SK-N-SH (cell line): ENCODE measurements around the gene GTF2B. TPM values are rescaled to one million over a fixed set of nuclear protein-coding genes. Genes with fewer than 3 reads are reported as not detected.

Experiments
- CTCF ChIA-PET: fragments of 300-600, 350-600 bp; formaldehyde crosslinking; extraction: SDS; loops from one replicate; lab custom pipeline; 2021; lab: Yijun Ruan, JAX
- POLR2A ChIA-PET: fragments of 350-600 bp; sonication (Branson Sonifier 250); formaldehyde crosslinking; extraction: SDS; loops from one replicate; lab custom pipeline; 2020; ENCODE audit warnings: antibody characterized with exemption, inconsistent platforms; lab: Yijun Ruan, JAX
- DNase-seq: peaks from one replicate; pipeline ENCODE4 v3.0.0; 2012
- H2AFZ ChIP-seq: fragments of 200-600 bp; sonication (generic); 2 replicates; pipeline ENCODE4 v1.8.1; 2016; ENCODE audit warnings: antibody characterized with exemption, mild to moderate bottlenecking, low read depth
- H3F3A ChIP-seq: fragments of 200-600 bp; sonication (generic); replicated peaks from 2 replicates; pipeline ENCODE3; 2016; ENCODE audit warnings: antibody characterized with exemption, mild to moderate bottlenecking; ENCODE audit not compliant: insufficient read depth
- H3K27ac ChIP-seq, 2 experiments: fragments of 200-500 bp in 1 of 2; fragments of 200-600 bp in 1 of 2; sonication (Bioruptor generic) in 1 of 2; sonication (generic), shearing (Covaris generic) in 1 of 2; 2 replicates each; pipeline versions ENCODE4 v1.5.1 to v1.6.1; 2014 to 2016; ENCODE audit warnings: low read depth in 2 of 2, inconsistent platforms in 1 of 2, low read length in 1 of 2, mild to moderate bottlenecking in 1 of 2, mixed read lengths in 1 of 2
- H3K27me3 ChIP-seq: fragments of 200-600 bp; sonication (generic), shearing (Covaris generic); 2 replicates; pipeline ENCODE4 v1.6.1; 2016; ENCODE audit warnings: mixed run types; ENCODE audit not compliant: insufficient read depth
- H3K36me3 ChIP-seq, 2 experiments: fragments of 200-500 bp in 1 of 2; fragments of 200-600 bp in 1 of 2; sonication (Bioruptor generic) in 1 of 2; sonication (generic) in 1 of 2; replicated peaks in 1 of 2; 2 replicates each; pipeline versions ENCODE3 to v1.5.1; 2014 to 2016; ENCODE audit warnings: low read length in 1 of 2, mild to moderate bottlenecking in 1 of 2; ENCODE audit not compliant: insufficient read depth in 2 of 2, control insufficient read depth in 1 of 2
- H3K4me1 ChIP-seq, 2 experiments: fragments of 200-500 bp in 1 of 2; fragments of 200-600 bp in 1 of 2; sonication (Bioruptor generic) in 1 of 2; sonication (generic), shearing (Covaris generic) in 1 of 2; 2 replicates each; pipeline versions ENCODE4 v1.5.1 to v1.6.1; 2014 to 2016; ENCODE audit warnings: low read depth in 1 of 2, low read length in 1 of 2, mixed run types in 1 of 2; ENCODE audit not compliant: insufficient read depth in 2 of 2, control insufficient read depth in 1 of 2
- H3K4me2 ChIP-seq: fragments of 200-600 bp; sonication (generic), shearing (Covaris generic); 2 replicates; pipeline ENCODE4 v1.6.1; 2017; ENCODE audit warnings: mixed run types
- H3K4me3 ChIP-seq, 2 experiments: fragments of 200-500 bp in 1 of 2; fragments of 200-600 bp in 1 of 2; sonication (Bioruptor generic) in 1 of 2; sonication (generic), shearing (Covaris generic) in 1 of 2; 2 replicates each; pipeline versions ENCODE4 v1.5.1 to v1.8.1; 2014 to 2016; ENCODE audit warnings: low read depth in 2 of 2, inconsistent platforms in 1 of 2, low read length in 1 of 2, mild to moderate bottlenecking in 1 of 2, mixed read lengths in 1 of 2, moderate library complexity in 1 of 2
- H3K79me2 ChIP-seq: fragments of 200-600 bp; sonication (generic); 2 replicates; pipeline ENCODE4 v1.8.1; 2017; ENCODE audit warnings: mild to moderate bottlenecking; ENCODE audit not compliant: insufficient read depth
- H3K9ac ChIP-seq: fragments of 200-600 bp; sonication (generic); 2 replicates; pipeline ENCODE4 v1.6.1; 2017; ENCODE audit warnings: mixed run types
- H3K9me2 ChIP-seq: fragments of 200-600 bp; sonication (generic); 2 replicates; pipeline ENCODE4 v1.6.1; 2017; ENCODE audit warnings: mixed run types
- H3K9me3 ChIP-seq: fragments of 200-600 bp; sonication (generic); 2 replicates; pipeline ENCODE4 v1.6.1; 2017; ENCODE audit warnings: mixed run types, mild to moderate bottlenecking, moderate library complexity
- H4K20me1 ChIP-seq: fragments of 200-600 bp; sonication (generic); 2 replicates; pipeline ENCODE4 v1.6.1; 2017; ENCODE audit warnings: mild to moderate bottlenecking, mixed run types; ENCODE audit not compliant: insufficient read depth
- CHD2 ChIP-seq: fragments of 150-350 bp; IDR thresholded peaks from 2 replicates; pipeline ENCODE4 v1.6.1; 2018; ENCODE audit warnings: low read length; ENCODE audit not compliant: partially characterized antibody
- ELF1 ChIP-seq: IDR thresholded peaks from 2 replicates; pipeline ENCODE4 v1.4.0; 2012
- EP300 ChIP-seq, 2 experiments: IDR thresholded peaks; 2 replicates each; pipeline versions ENCODE4 v1.4.0 to v1.6.1; 2012; ENCODE audit warnings: borderline replicate concordance in 1 of 2, low read depth in 1 of 2, low read length in 1 of 2
- EZH2phosphoT487 ChIP-seq: fragments of 200-600 bp; sonication (generic); IDR thresholded peaks from 2 replicates; pipeline ENCODE4 v1.6.1; 2017; ENCODE audit warnings: low read depth, mixed run types, mild to moderate bottlenecking, antibody characterized with exemption, moderate library complexity, borderline replicate concordance
- FOXM1 ChIP-seq: IDR thresholded peaks from 2 replicates; pipeline ENCODE4 v1.4.0; 2012; ENCODE audit warnings: low read depth, mild to moderate bottlenecking
- GABPA ChIP-seq: IDR thresholded peaks from 2 replicates; pipeline ENCODE4 v1.4.0; 2012; ENCODE audit warnings: low read depth, mild to moderate bottlenecking
- JUND ChIP-seq: IDR thresholded peaks from 2 replicates; pipeline ENCODE4 v1.4.0; 2012
- MXI1 ChIP-seq: IDR thresholded peaks from 2 replicates; pipeline ENCODE4 v1.6.1; 2012; ENCODE audit warnings: mild to moderate bottlenecking, low read depth, low read length, improper control_type of control experiment
- NFIC ChIP-seq: IDR thresholded peaks from 2 replicates; pipeline ENCODE4 v1.4.0; 2012; ENCODE audit warnings: borderline replicate concordance
- NRF1 ChIP-seq: IDR thresholded peaks from 2 replicates; pipeline ENCODE4 v1.6.1; 2012; ENCODE audit warnings: low read depth, mild to moderate bottlenecking, low read length
- POLR2AphosphoS5 ChIP-seq: IDR thresholded peaks from 2 replicates; pipeline ENCODE4 v1.6.1; 2012; ENCODE audit warnings: low read depth, low read length
- RCOR1 ChIP-seq: fragments of 150-350 bp; IDR thresholded peaks from 2 replicates; pipeline ENCODE4 v1.6.1; 2017; ENCODE audit warnings: antibody characterized with exemption, low read length
- SMC3 ChIP-seq: IDR thresholded peaks from 2 replicates; pipeline ENCODE4 v1.6.1; 2012; ENCODE audit warnings: low read depth, low read length, improper control_type of control experiment
- TEAD4 ChIP-seq: IDR thresholded peaks from 2 replicates; pipeline ENCODE4 v1.4.0; 2012; ENCODE audit warnings: mild to moderate bottlenecking, borderline replicate concordance; ENCODE audit not compliant: insufficient read depth
- YY1 ChIP-seq: IDR thresholded peaks from 2 replicates; pipeline ENCODE4 v1.4.0; 2012; ENCODE audit warnings: low read depth, mild to moderate bottlenecking
- WGBS: methylation state at CpG from one replicate; pipeline ENCODE4 v1.1.6; 2017; ENCODE audit warnings: low lambda C conversion rate; 5-methylcytosine and 5-hydroxymethylcytosine counted together
- polyA plus RNA-seq, 3 experiments: library from polyadenylated mRNA; depleted of rRNA; stranded (reverse); fragments of >200 nt; gene quantifications; 2 replicates each; pipeline ENCODE4 v1.2.3, GENCODE V29; 2012
- TF ChIP-seq, protein P1 (sequence below): IDR thresholded peaks from 2 replicates; pipeline ENCODE4 v1.6.1; 2012; ENCODE audit warnings: mild to moderate bottlenecking, low read depth, low read length, moderate library complexity
- TF ChIP-seq, protein P2 (sequence below): IDR thresholded peaks from 2 replicates; pipeline ENCODE4 v1.4.0; 2012; ENCODE audit warnings: low read depth, borderline replicate concordance
- TF ChIP-seq, protein P3 (sequence below): IDR thresholded peaks from 2 replicates; pipeline ENCODE4 v1.4.0; 2012; ENCODE audit warnings: low read depth
- TF ChIP-seq, protein P4 (sequence below): IDR thresholded peaks from 2 replicates; pipeline ENCODE4; 2012
- TF ChIP-seq, protein P5 (sequence below): fragments of 150-350 bp; IDR thresholded peaks from 2 replicates; pipeline ENCODE4 v1.6.1; 2017; ENCODE audit warnings: antibody characterized with exemption, low read length, low read depth, borderline replicate concordance

The GTF2B gene
- polyA plus RNA-seq, 1 of the 3 experiments (the other 2 are of a cell fraction), result 26.0 TPM

DNA sequence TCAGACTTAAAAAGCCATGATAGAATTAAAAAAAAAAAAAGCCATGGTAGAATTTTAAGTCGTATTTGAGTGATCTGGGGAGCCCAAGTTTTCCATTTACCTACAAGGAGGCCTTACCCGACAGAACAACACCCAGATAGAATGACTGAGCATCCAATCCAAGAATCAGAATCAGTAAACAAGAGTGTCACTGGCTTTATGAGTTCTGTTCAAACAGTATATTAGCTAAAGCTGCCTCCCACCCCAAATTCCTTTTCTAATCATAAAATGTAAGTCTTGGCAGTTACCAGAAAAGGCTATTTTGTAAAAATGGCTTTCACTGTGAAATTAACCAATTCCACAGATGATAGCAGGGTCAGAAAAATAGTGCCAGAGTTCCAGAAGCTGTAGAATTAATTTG, 1.2 kb downstream of the GTF2B start:
- H3K4me1 ChIP-seq, result peaks cover 9 to 14% of the 10 kb centered on the region in 2 experiments; a peak in 3 of 4 replicates
- H3F3A ChIP-seq, result no peaks in the 10 kb centered on the region
- peak overlapping the region; percentile 90 for H3K9ac ChIP-seq
- H3K4me3 ChIP-seq, result peak overlapping the region; percentile 71 to 82
- no peak for DNase-seq
- no peaks in the 10 kb centered on the region for H3K27me3 ChIP-seq
- peak overlapping the region; percentile 87 for H3K4me2 ChIP-seq
- peaks cover 16 to 34% of the 10 kb centered on the region in 2 experiments for H3K36me3 ChIP-seq
- no peaks in the 10 kb centered on the region for H3K9me3 ChIP-seq
- no peaks in the 10 kb centered on the region for H3K9me2 ChIP-seq
- H2AFZ ChIP-seq, result no peak overlapping the region
- CTCF ChIA-PET, result interaction anchor here (1.3 to 1.7 kb wide), 3 partner anchors 12 to 234 kb away, joined by 5 read pairs; no protein-coding TSS in a partner anchor
- 42% methylated on average over 2 of the region's 2 CpGs for WGBS
- POLR2A ChIA-PET, result interaction anchor here (1.7 kb wide), 1 partner anchor 26 kb away, joined by 5 read pairs; no protein-coding TSS in a partner anchor
- no peak for TF ChIP-seq SMC3
- TF ChIP-seq, protein P1, sequence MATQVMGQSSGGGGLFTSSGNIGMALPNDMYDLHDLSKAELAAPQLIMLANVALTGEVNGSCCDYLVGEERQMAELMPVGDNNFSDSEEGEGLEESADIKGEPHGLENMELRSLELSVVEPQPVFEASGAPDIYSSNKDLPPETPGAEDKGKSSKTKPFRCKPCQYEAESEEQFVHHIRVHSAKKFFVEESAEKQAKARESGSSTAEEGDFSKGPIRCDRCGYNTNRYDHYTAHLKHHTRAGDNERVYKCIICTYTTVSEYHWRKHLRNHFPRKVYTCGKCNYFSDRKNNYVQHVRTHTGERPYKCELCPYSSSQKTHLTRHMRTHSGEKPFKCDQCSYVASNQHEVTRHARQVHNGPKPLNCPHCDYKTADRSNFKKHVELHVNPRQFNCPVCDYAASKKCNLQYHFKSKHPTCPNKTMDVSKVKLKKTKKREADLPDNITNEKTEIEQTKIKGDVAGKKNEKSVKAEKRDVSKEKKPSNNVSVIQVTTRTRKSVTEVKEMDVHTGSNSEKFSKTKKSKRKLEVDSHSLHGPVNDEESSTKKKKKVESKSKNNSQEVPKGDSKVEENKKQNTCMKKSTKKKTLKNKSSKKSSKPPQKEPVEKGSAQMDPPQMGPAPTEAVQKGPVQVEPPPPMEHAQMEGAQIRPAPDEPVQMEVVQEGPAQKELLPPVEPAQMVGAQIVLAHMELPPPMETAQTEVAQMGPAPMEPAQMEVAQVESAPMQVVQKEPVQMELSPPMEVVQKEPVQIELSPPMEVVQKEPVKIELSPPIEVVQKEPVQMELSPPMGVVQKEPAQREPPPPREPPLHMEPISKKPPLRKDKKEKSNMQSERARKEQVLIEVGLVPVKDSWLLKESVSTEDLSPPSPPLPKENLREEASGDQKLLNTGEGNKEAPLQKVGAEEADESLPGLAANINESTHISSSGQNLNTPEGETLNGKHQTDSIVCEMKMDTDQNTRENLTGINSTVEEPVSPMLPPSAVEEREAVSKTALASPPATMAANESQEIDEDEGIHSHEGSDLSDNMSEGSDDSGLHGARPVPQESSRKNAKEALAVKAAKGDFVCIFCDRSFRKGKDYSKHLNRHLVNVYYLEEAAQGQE, result no peak
- TF ChIP-seq JUND, result no peak
- no peak for TF ChIP-seq RCOR1
- TF ChIP-seq FOXM1, result no peak
- TF ChIP-seq, protein P2, sequence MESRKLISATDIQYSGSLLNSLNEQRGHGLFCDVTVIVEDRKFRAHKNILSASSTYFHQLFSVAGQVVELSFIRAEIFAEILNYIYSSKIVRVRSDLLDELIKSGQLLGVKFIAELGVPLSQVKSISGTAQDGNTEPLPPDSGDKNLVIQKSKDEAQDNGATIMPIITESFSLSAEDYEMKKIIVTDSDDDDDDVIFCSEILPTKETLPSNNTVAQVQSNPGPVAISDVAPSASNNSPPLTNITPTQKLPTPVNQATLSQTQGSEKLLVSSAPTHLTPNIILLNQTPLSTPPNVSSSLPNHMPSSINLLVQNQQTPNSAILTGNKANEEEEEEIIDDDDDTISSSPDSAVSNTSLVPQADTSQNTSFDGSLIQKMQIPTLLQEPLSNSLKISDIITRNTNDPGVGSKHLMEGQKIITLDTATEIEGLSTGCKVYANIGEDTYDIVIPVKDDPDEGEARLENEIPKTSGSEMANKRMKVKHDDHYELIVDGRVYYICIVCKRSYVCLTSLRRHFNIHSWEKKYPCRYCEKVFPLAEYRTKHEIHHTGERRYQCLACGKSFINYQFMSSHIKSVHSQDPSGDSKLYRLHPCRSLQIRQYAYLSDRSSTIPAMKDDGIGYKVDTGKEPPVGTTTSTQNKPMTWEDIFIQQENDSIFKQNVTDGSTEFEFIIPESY, result no peak
- no peak for TF ChIP-seq CHD2
- TF ChIP-seq GABPA, result no peak
- TF ChIP-seq, protein P3, sequence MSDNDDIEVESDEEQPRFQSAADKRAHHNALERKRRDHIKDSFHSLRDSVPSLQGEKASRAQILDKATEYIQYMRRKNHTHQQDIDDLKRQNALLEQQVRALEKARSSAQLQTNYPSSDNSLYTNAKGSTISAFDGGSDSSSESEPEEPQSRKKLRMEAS, result no peak
- no peak for TF ChIP-seq POLR2AphosphoS5
- no peak for TF ChIP-seq ELF1
- TF ChIP-seq, protein P4, sequence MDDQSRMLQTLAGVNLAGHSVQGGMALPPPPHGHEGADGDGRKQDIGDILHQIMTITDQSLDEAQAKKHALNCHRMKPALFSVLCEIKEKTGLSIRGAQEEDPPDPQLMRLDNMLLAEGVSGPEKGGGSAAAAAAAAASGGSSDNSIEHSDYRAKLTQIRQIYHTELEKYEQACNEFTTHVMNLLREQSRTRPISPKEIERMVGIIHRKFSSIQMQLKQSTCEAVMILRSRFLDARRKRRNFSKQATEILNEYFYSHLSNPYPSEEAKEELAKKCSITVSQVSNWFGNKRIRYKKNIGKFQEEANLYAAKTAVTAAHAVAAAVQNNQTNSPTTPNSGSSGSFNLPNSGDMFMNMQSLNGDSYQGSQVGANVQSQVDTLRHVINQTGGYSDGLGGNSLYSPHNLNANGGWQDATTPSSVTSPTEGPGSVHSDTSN, result no peak
- no peak for TF ChIP-seq NRF1
- TF ChIP-seq MXI1, result no peak
- TF ChIP-seq EP300 (IDR thresholded peaks at IDR 0.05; ENCODE audit: borderline replicate concordance in 1 of 2, low read depth in 1 of 2, low read length in 1 of 2), result no peak
- TF ChIP-seq YY1, result no peak
- TF ChIP-seq NFIC, result no peak
- no peak for TF ChIP-seq TEAD4
- TF ChIP-seq, protein P5, sequence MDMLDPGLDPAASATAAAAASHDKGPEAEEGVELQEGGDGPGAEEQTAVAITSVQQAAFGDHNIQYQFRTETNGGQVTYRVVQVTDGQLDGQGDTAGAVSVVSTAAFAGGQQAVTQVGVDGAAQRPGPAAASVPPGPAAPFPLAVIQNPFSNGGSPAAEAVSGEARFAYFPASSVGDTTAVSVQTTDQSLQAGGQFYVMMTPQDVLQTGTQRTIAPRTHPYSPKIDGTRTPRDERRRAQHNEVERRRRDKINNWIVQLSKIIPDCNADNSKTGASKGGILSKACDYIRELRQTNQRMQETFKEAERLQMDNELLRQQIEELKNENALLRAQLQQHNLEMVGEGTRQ, result no peak
- no peak for TF ChIP-seq EZH2phosphoT487
- peak overlapping the region in 1 of 2 experiments; percentile 88; a peak in 1 of 4 replicates for H3K27ac ChIP-seq
- H4K20me1 ChIP-seq, result peaks cover 24% of the 10 kb centered on the region; the same call in 1 of the 2 replicates
- peaks cover 57% of the 10 kb centered on the region for H3K79me2 ChIP-seq
